HUES48 (cell line): ENCODE measurements around the gene PDLIM3.
"Not testable (repeated sequence)": the region's sequence is repeated elsewhere in the genome, so short reads cannot be mapped to it uniquely, and the experiment has no call there.

Source experiments
- H3K27ac ChIP-seq: one replicate; pipeline ENCODE4 v1.7.0; 2013; ENCODE audit warnings: low read depth, low read length, inconsistent platforms
- H3K27me3 ChIP-seq: 2 replicates; pipeline ENCODE4 v1.6.1; 2013; ENCODE audit warnings: mild to moderate bottlenecking, low read length; ENCODE audit not compliant: control insufficient read depth, insufficient read depth
- H3K36me3 ChIP-seq: 2 replicates; pipeline ENCODE4 v1.6.1; 2013; ENCODE audit warnings: low read length; ENCODE audit not compliant: control insufficient read depth, insufficient read depth
- H3K4me1 ChIP-seq: 2 replicates; pipeline ENCODE4 v1.6.1; 2013; ENCODE audit warnings: mild to moderate bottlenecking, low read length; ENCODE audit not compliant: control insufficient read depth, insufficient read depth
- H3K4me3 ChIP-seq: 2 replicates; pipeline ENCODE4 v1.5.1; 2013; ENCODE audit warnings: mild to moderate bottlenecking, low read depth, low read length
- H3K9ac ChIP-seq: 2 replicates; pipeline ENCODE4 v1.6.1; 2013; ENCODE audit warnings: mild to moderate bottlenecking, low read depth, low read length, moderate library complexity
- H3K9me3 ChIP-seq: 2 replicates; pipeline ENCODE4 v1.6.1; 2013; ENCODE audit warnings: low read length; ENCODE audit not compliant: control insufficient read depth, insufficient read depth

The PDLIM3 gene

DNA sequence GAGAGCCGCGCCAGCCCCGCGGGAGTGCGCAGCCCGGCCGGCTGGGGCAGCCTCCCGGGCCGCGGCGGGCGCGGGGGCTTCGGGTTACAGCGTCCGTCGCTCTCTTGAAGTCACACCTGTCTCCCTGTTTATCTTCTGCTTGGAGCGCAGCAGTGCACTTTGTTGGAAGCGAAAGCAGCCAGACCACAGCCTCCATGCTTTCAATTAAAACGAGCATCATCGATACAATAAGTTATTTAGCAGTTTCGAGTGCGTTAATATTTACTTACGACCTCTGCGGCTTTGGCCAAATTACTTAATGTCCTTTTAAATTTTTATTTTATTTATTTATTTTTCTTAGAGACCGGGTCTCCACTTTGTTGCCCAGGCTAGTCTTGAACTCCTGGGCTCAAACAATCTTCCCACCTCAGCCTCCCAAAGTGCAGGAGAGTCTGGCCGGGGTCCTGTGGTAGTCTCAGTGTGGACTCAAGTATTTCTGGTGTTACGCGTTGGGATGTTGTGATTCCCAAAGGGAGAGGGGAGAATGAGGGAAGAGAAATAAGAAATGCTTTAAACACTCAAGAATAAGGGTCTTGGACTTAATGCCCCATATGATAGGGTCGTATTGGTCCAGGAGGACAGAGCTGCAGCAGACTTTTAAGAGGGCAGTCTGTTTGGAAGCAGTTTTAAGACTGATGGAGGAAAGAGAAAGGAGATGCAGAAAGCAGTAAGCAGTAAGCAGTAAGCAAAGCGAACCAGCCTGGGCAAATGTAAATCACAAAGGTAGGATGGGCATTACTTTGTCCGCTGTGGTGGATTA lies 504 bp upstream of the PDLIM3 start:
- no peaks in the 10 kb centered on the region for H3K36me3 ChIP-seq
- no peaks in the 10 kb centered on the region for H3K9me3 ChIP-seq
- peak overlapping the region; percentile 77 for H3K4me3 ChIP-seq
- peaks cover 14% of the 10 kb centered on the region for H3K4me1 ChIP-seq
- H3K27ac ChIP-seq: no peak overlapping the region
- no peak overlapping the region for H3K9ac ChIP-seq
- peaks cover 59% of the 10 kb centered on the region for H3K27me3 ChIP-seq

DNA sequence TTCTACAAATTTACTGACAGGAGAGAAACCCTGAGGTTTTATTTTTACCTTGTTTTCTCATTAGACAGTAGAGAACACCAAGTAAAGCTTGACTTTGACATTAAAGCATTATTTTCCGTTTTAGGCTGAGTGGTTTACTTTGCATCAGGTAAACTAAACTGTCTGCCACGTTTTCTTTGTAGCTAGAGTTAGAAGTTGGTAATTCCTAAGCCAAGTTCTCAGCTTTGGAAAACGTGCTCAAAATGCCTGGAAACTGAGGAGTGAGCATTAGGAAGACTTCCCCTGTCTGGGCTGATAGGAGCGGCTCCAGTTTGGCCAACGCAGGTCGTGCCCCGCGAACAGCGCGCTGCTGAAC lies 819 bp downstream of the PDLIM3 start:
- H3K9ac ChIP-seq: no peak overlapping the region; the same call in 1 of the 2 replicates
- peaks cover 8% of the 10 kb centered on the region for H3K4me1 ChIP-seq
- no peaks in the 10 kb centered on the region for H3K9me3 ChIP-seq
- H3K36me3 ChIP-seq: no peaks in the 10 kb centered on the region
- peaks cover 56% of the 10 kb centered on the region for H3K27me3 ChIP-seq
- no peak overlapping the region for H3K27ac ChIP-seq
- H3K4me3 ChIP-seq: peak overlapping the region; percentile 77

GRCh38 chr4:185532795-185533324 lies 2.4 kb downstream of the PDLIM3 start:
- no peaks in the 10 kb centered on the region for H3K9me3 ChIP-seq
- H3K4me1 ChIP-seq: peaks cover 8% of the 10 kb centered on the region
- no peak overlapping the region for H3K4me3 ChIP-seq
- no peak overlapping the region for H3K27ac ChIP-seq
- no peak overlapping the region for H3K9ac ChIP-seq
- H3K36me3 ChIP-seq: no peaks in the 10 kb centered on the region
- H3K27me3 ChIP-seq: peaks cover 52% of the 10 kb centered on the region

DNA sequence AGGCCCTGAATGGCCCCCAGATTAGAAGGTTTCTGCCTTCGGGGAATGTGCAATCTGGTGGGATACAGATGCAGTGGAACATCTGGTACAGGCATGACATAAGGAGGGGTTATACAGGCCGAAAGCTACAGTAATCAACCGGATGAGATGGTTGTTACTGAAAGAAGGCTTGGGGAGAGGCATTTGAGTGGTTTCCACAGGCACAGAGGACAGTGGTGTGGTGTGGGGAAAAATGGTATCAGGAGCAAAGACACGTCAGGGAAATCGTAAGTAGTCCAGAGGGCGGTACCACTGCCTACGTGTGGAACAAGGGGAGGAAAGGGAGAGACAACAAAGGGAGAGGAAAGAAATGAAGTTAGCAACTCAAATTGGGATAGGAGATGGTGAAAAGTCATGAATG lies 3.0 kb downstream of the PDLIM3 start:
- Histone ChIP-seq H3K4me3 (no peak overlapping the region), H3K9me3 (no peaks in the 10 kb centered on the region), H3K27ac (no peak overlapping the region), H3K27me3 (peaks cover 48% of the 10 kb centered on the region), H3K36me3 (no peaks in the 10 kb centered on the region), H3K9ac (no peak overlapping the region), H3K4me1 (peaks cover 8% of the 10 kb centered on the region)

DNA sequence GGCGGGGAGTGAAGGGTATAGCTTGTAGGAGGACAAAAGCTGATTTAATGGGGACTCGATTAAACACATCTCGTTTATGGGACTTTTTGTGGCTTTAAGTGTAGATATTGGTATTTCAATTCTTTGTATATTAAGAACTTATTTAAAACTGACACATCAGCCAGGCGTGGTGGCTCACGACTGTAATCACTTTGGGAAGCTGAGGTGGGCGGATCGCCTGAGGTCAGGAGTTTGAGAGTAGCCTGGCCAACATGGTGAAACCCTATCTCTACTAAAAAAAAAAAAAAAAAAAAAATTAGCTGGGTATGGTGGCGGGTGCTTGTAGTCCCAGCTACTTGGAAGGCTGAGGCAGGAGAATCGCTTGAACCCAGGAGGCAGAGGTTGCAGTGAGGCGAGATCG lies 3.7 kb downstream of the PDLIM3 start:
- not testable (repeated sequence) for H3K4me1 ChIP-seq, H3K27ac ChIP-seq, H3K9ac ChIP-seq, H3K9me3 ChIP-seq, H3K36me3 ChIP-seq, H3K4me3 ChIP-seq
- peaks cover 44% of the 10 kb centered on the region for H3K27me3 ChIP-seq

DNA sequence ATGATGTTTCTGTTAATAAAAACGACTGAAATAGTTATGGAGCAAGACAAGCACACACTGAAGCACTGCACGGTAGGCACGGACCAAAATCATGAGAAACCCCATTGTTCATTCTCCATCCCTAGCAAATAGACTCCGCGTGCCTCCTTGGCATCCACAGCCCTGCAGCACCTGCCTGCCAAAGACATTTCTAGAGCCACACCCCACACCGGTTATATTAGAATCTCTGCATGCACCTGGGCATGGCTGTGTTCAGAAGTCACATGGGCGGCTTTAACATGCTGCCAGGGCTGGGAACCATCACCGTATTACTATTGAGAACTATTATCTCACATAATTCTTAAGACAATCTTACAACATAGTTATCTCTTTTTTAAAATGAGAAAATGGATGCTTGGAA lies 5.9 kb downstream of the PDLIM3 start:
- Histone ChIP-seq H3K27me3 (peaks cover 24% of the 10 kb centered on the region), H3K36me3 (no peaks in the 10 kb centered on the region), H3K27ac (no peak overlapping the region), H3K9me3 (no peaks in the 10 kb centered on the region), H3K4me1 (no peaks in the 10 kb centered on the region), H3K4me3 (no peak overlapping the region), H3K9ac (no peak overlapping the region)

DNA sequence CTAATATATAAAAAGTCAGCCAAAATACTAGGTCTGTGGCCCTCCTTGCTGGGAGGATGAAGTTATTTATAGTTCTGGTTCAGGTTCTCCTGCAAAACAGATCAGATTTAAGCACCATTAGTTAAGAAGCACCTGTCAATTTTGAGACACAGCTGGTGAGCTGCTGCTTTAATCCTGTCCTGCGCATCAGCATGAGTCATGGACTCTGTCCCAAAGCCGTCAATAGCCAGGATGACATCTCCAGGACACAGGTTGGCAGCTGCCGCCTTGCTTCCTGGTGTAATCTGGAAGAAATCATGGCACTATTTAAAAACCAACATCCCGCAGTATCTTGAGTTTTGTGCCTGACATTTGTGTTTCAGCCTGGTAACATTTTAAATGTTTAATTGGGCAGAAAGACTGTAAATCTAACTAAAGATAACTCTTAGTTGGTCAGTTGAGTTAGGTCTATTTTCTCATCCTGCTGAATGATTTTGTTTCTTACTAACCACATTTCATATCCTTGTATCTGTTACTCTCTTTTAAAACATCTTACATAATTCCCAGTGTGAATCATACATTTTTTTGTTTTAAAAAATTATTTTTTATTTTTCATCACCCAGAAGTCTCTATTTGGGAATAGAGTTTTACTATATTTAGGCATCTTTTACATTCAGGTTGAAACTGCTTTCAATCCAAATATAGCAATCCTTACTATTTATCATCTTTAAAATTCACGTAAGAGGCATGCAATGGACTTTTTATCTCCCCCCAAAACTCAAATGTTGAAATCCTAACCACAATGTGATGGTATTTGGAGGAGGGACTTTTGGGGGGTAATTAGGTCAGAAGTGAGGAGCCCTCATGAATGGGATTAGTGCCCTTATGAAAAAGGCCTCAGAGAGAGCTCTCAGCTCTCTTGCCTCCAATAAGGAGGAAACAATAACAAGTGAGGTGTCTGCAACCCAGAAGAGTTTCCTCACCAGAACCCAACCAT lies 10.1 kb downstream of the PDLIM3 start:
- no peak overlapping the region for H3K4me3 ChIP-seq
- H3K4me1 ChIP-seq: no peaks in the 10 kb centered on the region
- no peak overlapping the region for H3K27ac ChIP-seq
- no peaks in the 10 kb centered on the region for H3K9me3 ChIP-seq
- H3K9ac ChIP-seq: no peak overlapping the region
- H3K27me3 ChIP-seq: no peaks in the 10 kb centered on the region
- no peaks in the 10 kb centered on the region for H3K36me3 ChIP-seq

DNA sequence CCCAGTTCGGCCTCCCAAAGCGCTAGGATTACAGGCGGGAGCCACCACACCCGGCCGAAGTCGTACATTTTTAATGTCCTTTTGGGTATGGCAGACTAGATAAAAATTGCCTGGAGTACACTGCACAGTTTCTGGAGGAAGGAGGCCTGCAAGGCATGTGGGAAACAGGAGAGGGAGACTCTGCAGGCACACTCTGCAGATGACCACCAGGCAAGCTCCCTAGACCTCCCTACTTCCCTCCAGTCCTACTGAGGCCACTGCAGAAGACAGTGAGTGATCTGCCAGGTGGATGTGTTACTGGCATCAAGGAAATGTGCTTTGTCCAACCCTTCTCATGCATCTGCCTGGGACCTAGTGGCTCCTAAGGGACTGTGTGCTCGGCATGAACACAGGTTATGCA lies 11.4 kb downstream of the PDLIM3 start:
- Histone ChIP-seq H3K9me3 (no peaks in the 10 kb centered on the region), H3K9ac (no peak overlapping the region), H3K4me1 (no peaks in the 10 kb centered on the region), H3K27me3 (no peaks in the 10 kb centered on the region), H3K36me3 (no peaks in the 10 kb centered on the region), H3K4me3 (no peak overlapping the region), H3K27ac (no peak overlapping the region)

- Histone ChIP-seq H3K9me3 (no peaks in the 10 kb centered on the region), H3K36me3 (no peaks in the 10 kb centered on the region), H3K27ac (no peak overlapping the region), H3K4me3 (no peak overlapping the region), H3K27me3 (no peaks in the 10 kb centered on the region), H3K4me1 (no peaks in the 10 kb centered on the region), H3K9ac (no peak overlapping the region)
These were observed 12.9 kb downstream of the PDLIM3 start for GRCh38 chr4:185522451-185522850.

DNA sequence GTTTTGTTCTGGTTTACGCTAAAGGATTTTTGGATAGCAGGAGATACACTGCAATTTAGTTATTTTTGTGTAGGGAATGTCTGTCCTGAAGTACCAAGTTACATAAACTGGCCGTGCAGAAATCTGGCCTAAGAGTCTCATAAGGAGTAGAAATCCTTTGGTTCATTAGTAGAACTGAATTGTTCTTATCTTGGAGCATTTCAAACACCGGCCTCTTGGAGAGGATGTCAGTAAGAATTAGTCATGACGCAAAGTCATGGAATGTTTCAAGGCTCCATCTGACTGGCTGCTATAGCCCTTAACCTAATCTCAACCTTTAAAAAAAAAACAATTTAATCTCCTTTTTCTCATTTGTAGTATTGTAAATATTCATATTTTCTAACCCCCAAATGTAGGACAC lies 15.2 kb downstream of the PDLIM3 start:
- no peaks in the 10 kb centered on the region for H3K36me3 ChIP-seq

DNA sequence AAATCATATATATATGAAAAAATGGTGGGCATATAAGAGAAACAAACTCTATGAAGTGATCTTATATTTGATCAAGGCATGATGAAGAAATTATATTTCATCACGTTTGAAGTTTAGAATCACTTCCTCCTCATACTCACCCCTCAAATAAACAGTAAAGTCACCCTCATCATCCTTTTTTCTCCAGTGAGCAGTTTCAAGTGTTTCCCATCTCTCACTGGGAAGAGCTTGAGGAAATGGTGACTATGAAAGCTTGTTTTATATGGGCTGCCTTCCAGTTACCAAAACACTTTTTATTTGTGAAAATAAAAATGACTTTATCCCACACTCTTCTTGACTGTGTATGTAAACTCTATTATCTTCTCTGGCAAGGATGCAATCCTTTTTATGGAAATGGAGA lies 16.8 kb downstream of the PDLIM3 start:
- Histone ChIP-seq H3K4me1 (no peaks in the 10 kb centered on the region), H3K27ac (no peak overlapping the region), H3K36me3 (no peaks in the 10 kb centered on the region), H3K9me3 (no peaks in the 10 kb centered on the region), H3K4me3 (no peak overlapping the region), H3K27me3 (no peaks in the 10 kb centered on the region), H3K9ac (no peak overlapping the region)

More for the DNA sequence above, 15.2 kb downstream of the PDLIM3 start:
- no peaks in the 10 kb centered on the region for H3K9me3 ChIP-seq
- no peak overlapping the region for H3K27ac ChIP-seq
- H3K4me1 ChIP-seq: no peaks in the 10 kb centered on the region
- no peak overlapping the region for H3K4me3 ChIP-seq
- no peaks in the 10 kb centered on the region for H3K27me3 ChIP-seq
- no peak overlapping the region for H3K9ac ChIP-seq
